NCI-H1092 treated with DMSO at 0.1 percent for 48 hours (cell line): ENCODE results near the gene COG5.

Experiments
- DNase-seq: peaks from one replicate; lab custom pipeline; 2025; lab: John Stamatoyannopoulos, UW

The COG5 gene

GRCh38 chr7:107154826-107155225 is 408.9 kb downstream of the COG5 start:
- no peak for DNase-seq

GRCh38 chr7:107152011-107152410 is 411.7 kb downstream of the COG5 start:
- DNase-seq: no peak
